Progenitor cell of endocrine pancreas (in vitro differentiated cells): ENCODE measurements around the gene SPRR5. TPM values are rescaled to one million over a fixed set of nuclear protein-coding genes. Genes with fewer than 3 reads are reported as not detected.
A peak's percentile ranks its signal among the peaks of the same experiment; 100 is the strongest.

Experiments used
- DNase-seq: peaks from one replicate; pipeline ENCODE4 v3.0.0; 2021; ENCODE audit warnings: low spot score; ENCODE audit not compliant: unreplicated experiment
- H3K27ac Mint-ChIP-seq: 2 replicates; pipeline ENCODE4 v1.8.0; 2021; ENCODE audit warnings: mild to moderate bottlenecking, moderate library complexity, mixed read lengths
- H3K27me3 Mint-ChIP-seq: 2 replicates; pipeline ENCODE4 v1.8.0; 2021; ENCODE audit warnings: mixed read lengths
- H3K36me3 Mint-ChIP-seq: 2 replicates; pipeline ENCODE4 v1.8.0; 2022; ENCODE audit warnings: mixed read lengths; ENCODE audit not compliant: insufficient read depth
- H3K4me1 Mint-ChIP-seq: 2 replicates; pipeline ENCODE4 v1.8.0; 2021; ENCODE audit warnings: low read depth, mixed read lengths
- H3K4me3 Mint-ChIP-seq: 2 replicates; pipeline ENCODE4 v1.8.0; 2021; ENCODE audit warnings: low read depth, mild to moderate bottlenecking, moderate library complexity, mixed read lengths
- H3K9me3 Mint-ChIP-seq: 2 replicates; pipeline ENCODE4 v1.8.0; 2021; ENCODE audit warnings: low read depth, mixed read lengths
- CTCF ChIP-seq: fragments of 200-600 bp; sonication (generic); IDR thresholded peaks from one replicate; pipeline ENCODE4 v1.5.0; 2021; ENCODE audit warnings: antibody characterized with exemption, mild to moderate bottlenecking; ENCODE audit not compliant: unreplicated experiment
- total RNA-seq: library from RNA; stranded (reverse); gene quantifications from 2 replicates; pipeline ENCODE4 v1.2.1, GENCODE V29; 2021

SPRR5 gene
- total RNA-seq, 1 donor from 2014 or later, result not detected

GRCh38 chr1:152912900-152913299 lies 34.1 kb upstream of the SPRR5 start:
- no peaks in the 10 kb centered on the region for H3K36me3 Mint-ChIP-seq
- H3K27ac Mint-ChIP-seq, result no peak overlapping the region
- H3K4me3 Mint-ChIP-seq, result no peak overlapping the region
- no peak for DNase-seq
- peaks cover 28% of the 10 kb centered on the region for H3K9me3 Mint-ChIP-seq
- no peak for TF ChIP-seq CTCF
- peaks cover 3% of the 10 kb centered on the region for H3K27me3 Mint-ChIP-seq
- H3K4me1 Mint-ChIP-seq, result no peaks in the 10 kb centered on the region

- no peak overlapping the region for H3K4me3 Mint-ChIP-seq
- no peaks in the 10 kb centered on the region for H3K4me1 Mint-ChIP-seq
- DNase-seq, result no peak
- H3K9me3 Mint-ChIP-seq, result peaks cover 13% of the 10 kb centered on the region
- H3K27me3 Mint-ChIP-seq, result peaks cover 2% of the 10 kb centered on the region
- H3K27ac Mint-ChIP-seq, result no peak overlapping the region
- TF ChIP-seq CTCF, result peak; percentile 50
- no peaks in the 10 kb centered on the region for H3K36me3 Mint-ChIP-seq
Observed at GRCh38 chr1:152917794-152918193, 29.2 kb upstream of the SPRR5 start.

GRCh38 chr1:152919071-152919470 lies 27.9 kb upstream of the SPRR5 start:
- no peaks in the 10 kb centered on the region for H3K27me3 Mint-ChIP-seq
- H3K4me3 Mint-ChIP-seq, result no peak overlapping the region
- DNase-seq, result no peak
- no peak for TF ChIP-seq CTCF
- no peak overlapping the region for H3K27ac Mint-ChIP-seq
- H3K36me3 Mint-ChIP-seq, result no peaks in the 10 kb centered on the region
- no peaks in the 10 kb centered on the region for H3K4me1 Mint-ChIP-seq
- H3K9me3 Mint-ChIP-seq, result peaks cover 9% of the 10 kb centered on the region

GRCh38 chr1:152924191-152924590 lies 22.8 kb upstream of the SPRR5 start:
- TF ChIP-seq CTCF, result no peak
- no peaks in the 10 kb centered on the region for H3K27me3 Mint-ChIP-seq
- no peaks in the 10 kb centered on the region for H3K4me1 Mint-ChIP-seq
- H3K27ac Mint-ChIP-seq, result no peak overlapping the region
- H3K9me3 Mint-ChIP-seq, result peaks cover 26% of the 10 kb centered on the region
- H3K36me3 Mint-ChIP-seq, result no peaks in the 10 kb centered on the region
- no peak for DNase-seq
- H3K4me3 Mint-ChIP-seq, result no peak overlapping the region

GRCh38 chr1:152926091-152926490 lies 20.9 kb upstream of the SPRR5 start:
- H3K9me3 Mint-ChIP-seq, result peaks cover 29% of the 10 kb centered on the region

More at GRCh38 chr1:152926091-152926490, 20.9 kb upstream of the SPRR5 start:
- H3K4me3 Mint-ChIP-seq, result no peak overlapping the region
- no peak overlapping the region for H3K27ac Mint-ChIP-seq
- TF ChIP-seq CTCF, result no peak
- H3K36me3 Mint-ChIP-seq, result no peaks in the 10 kb centered on the region
- H3K27me3 Mint-ChIP-seq, result no peaks in the 10 kb centered on the region
- H3K4me1 Mint-ChIP-seq, result no peaks in the 10 kb centered on the region
- DNase-seq, result no peak
